ENCODE data around the gene FAM222B.
"Not testable (repeated sequence)": the region's sequence is repeated elsewhere in the genome, so short reads cannot be mapped to it uniquely, and the experiment has no call there.

Gene FAM222B

GRCh38 chr17:28744972-28745785 lies 97.4 kb downstream of the FAM222B start:
- no peak for DNase-seq

DNA sequence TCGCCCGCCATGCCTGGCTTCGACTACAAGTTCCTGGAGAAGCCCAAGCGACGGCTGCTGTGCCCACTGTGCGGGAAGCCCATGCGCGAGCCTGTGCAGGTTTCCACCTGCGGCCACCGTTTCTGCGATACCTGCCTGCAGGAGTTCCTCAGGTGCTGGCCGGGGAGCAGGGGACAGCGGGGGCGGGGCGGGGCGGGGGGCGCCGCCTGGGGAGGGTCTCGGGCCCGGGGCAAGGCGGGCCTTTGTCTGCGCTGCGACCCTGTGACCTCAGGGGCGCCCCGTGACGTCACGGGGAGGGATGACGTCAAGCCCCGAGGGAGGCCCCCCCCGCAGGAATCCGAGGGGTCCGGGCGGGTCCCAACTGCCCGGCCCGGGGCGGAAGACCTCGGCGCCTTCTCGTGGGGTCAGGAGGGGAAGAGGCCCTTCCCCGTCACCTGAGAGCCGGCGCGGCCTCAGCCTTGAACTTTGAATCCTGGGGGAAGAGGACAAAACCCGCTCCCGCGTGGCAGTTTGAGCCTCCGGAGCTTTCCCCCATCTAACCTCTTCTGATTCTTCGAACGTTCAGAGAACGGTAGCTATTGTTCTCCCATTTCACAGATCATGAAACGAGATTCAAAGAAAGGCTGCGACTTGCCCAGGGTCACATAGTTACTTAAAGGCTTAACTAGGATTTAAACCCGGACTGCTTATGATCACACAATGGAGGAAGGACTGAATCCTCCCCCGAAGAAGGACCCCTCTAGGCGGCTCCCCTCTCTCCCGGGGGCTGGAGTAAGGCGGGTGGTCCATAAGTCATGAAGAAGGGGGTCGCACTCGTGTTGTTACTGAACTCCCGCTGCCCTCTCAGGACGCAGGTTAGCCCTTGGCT lies 98.3 kb downstream of the FAM222B start:
- DNase-seq: no peak

DNA sequence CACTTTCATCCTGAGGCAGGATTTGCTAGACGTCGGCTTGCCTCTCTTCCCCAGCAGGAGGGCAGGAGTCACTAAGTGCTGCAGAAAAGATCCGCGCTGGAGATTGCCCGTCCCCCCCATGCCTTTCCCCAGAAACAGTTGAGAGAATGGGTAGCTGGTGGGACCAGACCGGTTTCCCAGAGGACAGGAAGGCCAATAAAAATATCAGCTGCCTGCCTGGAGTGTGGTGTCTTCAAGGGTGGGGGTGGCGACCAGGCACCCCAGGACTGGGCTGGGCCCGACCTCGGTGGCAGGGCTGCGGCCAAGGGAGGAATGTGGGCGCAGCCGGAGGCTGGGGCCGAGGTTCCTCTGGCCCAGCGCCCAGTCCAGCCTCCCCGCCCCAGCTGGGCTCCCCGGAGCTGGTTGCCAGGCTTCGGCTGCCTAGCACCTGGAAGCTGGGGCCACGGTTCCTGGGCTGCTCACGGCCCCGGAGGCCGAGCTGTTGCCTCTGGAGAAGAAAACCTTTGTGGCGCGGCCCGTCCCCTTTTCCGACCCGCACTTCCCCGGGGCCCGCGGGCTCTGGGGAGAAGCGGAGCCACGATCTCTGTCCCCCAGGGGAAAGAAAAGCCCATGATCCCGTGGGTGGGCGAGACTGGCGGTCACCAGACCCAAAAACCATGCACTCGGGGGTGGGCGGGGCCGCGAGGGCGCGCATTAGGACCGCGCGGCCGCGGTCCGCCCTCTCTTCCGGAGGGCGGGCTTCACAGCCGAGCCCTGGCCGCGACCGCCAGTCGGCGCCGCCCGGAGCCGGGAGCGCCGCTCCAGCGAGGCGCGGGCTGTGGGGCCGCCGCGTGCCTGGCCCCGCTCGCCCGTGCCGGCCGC lies 99.1 kb downstream of the FAM222B start, which contains the start of gene TRAF4:
TRAF4 (plus strand) TSS at position 769 of the 861 bp plus-strand sequence. CDS start 102 bp downstream, outside the sequence.
- peak; percentile 54 for DNase-seq

DNA sequence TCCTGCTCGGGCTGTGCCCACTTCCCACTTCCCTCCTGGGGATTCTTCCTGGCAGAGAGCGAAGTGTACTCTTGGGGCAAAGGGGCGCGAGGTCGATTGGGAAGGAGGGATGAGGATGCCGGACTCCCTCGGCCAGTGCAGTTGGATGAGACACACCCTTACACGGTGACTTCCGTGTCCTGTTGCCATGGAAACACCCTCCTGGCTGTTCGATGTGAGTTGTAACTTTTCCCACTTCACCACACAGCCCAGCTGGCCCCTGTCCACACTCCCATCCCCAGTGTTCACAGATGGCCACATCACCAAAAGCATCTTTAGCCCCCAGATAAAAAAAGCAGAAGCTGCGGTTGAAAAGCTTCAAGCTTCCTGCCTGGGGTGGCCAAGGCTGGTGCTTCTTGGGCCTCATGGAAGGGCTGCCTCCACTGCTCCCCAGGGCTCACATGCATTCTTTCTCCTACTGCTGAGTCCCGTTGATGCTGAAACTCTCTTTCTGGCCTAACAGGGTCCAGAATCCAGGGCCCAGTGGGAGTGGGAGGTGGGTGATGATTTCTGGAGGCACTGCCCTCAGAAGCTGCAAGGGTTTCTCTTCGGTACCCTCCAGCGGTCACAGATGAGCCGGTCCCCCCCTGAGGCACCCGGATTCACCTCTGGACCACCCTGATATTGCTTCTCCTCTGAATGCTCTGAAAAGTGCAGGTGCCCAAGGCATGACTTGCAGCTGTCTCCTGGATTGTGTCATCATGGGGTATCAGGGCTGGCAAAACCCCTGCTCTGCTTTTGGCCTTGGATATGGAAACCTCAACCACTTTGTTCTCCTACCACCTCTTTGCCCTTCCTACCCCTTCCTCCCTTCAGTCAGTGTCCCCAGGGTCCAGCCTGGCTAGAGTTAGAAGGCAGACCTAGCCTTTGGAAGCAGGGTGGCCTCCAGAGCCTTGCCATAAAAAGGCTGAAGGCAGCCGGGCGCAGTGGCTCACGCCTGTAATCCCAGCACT lies 100.9 kb downstream of the FAM222B start:
- no peak for DNase-seq

DNA sequence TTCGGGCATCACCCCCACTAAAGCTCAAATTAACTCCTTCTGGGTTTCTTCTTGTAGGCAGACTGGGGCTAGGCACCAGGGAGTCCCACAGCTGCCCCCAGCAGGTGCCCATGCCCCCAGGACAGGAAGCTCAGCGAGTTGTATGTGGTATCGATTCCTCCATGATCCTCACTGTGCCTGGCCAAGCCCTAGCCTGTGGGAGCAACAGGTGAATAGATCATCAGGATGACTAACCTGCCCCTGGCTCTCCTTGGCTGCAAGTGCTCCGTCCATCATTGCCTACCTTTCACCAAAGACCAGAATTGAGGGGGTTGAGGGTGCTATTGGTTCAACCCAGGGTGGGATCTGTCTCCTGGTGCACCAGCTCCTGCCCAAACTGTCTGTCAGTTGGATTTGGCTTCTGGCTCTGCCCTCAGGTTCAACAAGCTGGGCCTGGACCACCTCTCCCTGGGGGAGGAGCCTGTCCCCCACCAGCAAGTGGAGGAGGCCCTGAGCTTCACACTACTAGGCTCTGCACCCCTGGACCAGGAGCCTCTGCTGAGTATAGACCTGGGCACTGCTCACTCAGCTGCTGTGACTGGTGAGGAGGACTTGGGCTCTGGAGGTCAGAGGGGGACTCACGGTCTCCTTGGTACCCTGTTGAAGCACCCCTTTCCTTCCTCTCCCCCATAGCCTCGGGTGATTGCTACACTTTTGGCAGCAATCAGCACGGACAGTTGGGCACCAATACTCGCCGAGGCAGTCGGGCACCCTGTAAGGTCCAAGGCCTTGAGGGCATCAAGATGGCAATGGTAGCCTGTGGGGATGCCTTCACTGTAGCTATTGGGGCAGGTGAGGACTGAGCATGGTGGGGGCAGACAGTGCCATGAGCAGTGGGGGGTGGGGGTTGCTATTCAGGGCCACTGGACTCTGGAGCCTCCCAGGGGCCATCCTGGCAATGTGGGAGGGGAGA lies 101.9 kb downstream of the FAM222B start:
- no peak for DNase-seq

- DNase-seq: no peak
Measured at GRCh38 chr17:28738680-28739384, 103.8 kb downstream of the FAM222B start.

DNA sequence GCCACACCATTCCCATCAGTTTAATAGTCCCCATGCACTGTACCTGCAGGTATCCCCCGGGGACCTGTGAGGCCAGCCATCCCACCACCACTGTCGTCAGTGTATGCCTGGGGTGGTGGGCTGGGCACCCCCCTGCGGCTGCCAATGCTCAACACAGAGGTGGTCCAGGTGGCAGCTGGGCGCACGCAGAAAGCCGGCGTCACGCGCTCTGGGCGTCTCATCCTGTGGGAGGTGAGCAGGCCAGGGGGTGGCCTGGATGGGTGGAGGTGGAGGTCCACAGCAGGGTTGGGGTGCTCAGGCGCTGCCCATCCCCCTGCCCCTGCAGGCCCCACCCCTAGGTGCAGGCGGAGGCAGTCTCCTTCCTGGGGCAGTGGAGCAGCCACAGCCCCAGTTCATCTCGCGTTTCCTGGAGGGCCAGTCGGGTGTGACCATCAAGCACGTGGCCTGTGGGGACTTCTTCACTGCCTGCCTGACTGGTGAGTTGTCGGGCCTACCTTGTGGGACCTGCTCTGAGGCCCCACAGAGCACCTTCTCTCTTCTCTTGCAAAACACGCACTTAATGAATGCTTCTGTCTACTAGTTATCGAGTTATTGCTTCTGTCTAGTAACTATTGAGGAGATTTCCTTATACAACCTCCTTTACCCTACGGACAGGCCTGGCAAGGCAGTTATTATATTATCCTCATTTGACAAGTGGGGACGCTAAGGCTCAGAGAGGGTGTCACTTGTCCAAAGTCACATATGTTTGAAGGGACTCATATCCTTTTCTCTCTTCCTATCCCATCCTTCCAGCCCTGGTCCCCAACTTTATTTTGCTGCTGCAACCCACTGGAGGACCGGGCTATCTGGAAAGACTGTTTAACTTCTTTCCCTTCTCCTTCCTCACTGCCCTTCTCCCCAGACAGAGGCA lies 104.6 kb downstream of the FAM222B start:
- no peak for DNase-seq

- DNase-seq: no peak
Measured at GRCh38 chr17:28737316-28737715, 105.3 kb downstream of the FAM222B start.

DNA sequence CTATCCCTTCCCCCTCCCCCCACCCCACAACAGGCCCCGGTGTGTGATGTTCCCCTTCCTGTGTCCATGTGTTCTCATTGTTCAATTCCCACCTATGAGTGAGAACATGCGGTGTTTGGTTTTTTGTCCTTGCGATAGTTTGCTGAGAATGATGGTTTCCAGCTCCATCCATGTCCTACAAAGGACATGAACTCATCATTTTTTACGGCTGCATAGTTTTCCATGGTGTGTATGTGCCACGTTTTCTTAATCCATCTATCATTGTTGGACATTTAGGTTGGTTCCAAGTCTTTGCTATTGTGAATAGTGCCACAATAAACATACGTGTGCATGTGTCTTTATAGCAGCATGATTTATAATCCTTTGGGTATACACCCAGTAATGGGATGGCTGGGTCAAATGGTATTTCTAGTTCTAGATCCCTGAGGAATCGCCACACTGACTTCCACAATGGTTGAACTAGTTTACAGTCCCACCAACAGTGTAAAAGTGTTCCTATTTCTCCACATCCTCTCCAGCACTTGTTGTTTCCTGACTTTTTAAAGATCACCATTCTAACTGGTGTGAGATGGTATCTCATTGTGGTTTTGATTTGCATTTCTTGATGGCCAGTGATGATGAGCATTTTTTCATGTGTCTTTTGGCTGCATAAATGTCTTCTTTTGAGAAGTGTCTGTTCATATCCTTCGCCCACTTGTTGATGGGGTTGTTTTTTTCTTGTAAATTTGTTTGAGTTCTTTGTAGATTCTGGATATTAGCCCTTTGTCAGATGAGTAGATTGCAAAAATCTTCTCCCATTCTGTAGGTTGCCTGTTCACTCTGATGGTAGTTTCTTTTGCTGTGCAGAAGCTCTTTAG lies 106.4 kb downstream of the FAM222B start:
- not testable (repeated sequence) for DNase-seq

- DNase-seq: no peak
Measured at GRCh38 chr17:28735242-28735722, 107.3 kb downstream of the FAM222B start.

GRCh38 chr17:28734712-28735241 lies 107.8 kb downstream of the FAM222B start:
- DNase-seq: no peak

- DNase-seq: no peak
Measured at GRCh38 chr17:28733346-28733745, 109.2 kb downstream of the FAM222B start.

- no peak for DNase-seq
Measured at GRCh38 chr17:28729950-28730330, 112.7 kb downstream of the FAM222B start.

DNA sequence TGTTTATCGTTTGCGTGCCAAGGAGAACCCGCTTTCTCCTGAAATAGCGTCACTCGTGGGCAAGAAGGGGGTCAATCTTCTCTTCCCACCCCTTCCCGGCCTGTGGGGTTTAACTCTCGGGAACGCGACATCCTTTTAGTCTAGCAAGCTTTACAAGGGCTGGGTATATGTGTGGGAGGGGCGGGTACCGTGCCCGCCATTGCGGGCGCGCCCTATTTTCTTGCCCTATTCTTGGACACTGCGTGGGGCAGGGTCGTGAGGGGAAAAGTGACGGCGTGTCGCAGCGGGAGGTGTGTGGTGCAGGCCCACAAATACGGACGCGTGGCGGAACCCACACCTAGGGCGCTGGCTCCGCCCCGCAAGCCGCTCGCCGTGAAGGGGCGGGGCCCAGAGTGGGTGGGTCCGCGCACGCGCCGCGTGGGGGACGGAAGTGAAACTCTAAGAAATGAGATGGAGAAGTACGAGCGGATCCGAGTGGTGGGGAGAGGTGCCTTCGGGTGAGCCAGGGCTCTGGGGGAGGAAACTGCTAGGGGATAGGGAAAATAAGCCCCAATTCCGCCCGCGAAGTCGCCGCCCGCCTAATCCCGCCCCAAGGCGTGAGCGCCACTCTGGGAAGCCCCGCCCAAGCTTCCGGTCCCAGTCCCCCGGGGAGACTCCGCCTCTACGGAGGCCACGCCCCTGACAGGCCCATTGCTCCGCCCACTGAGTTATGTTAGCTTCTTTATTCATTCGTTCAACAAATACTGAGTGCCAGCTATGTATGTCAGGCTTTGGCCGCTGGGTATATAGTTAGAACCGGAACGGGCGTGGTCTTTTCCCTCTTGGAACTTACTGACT lies 114.0 kb downstream of the FAM222B start, which contains the start of gene NEK8:
NEK8 (plus strand) TSS at position 425 of the 837 bp plus-strand sequence; CDS start at position 451, 26 bp downstream.
- DNase-seq: peak; percentile 85

- peak; percentile 89 for DNase-seq
Measured at GRCh38 chr17:28726627-28727491, 115.7 kb downstream of the FAM222B start.
